ENCODE measurements around the gene ZBTB14.

The ZBTB14 gene

DNA sequence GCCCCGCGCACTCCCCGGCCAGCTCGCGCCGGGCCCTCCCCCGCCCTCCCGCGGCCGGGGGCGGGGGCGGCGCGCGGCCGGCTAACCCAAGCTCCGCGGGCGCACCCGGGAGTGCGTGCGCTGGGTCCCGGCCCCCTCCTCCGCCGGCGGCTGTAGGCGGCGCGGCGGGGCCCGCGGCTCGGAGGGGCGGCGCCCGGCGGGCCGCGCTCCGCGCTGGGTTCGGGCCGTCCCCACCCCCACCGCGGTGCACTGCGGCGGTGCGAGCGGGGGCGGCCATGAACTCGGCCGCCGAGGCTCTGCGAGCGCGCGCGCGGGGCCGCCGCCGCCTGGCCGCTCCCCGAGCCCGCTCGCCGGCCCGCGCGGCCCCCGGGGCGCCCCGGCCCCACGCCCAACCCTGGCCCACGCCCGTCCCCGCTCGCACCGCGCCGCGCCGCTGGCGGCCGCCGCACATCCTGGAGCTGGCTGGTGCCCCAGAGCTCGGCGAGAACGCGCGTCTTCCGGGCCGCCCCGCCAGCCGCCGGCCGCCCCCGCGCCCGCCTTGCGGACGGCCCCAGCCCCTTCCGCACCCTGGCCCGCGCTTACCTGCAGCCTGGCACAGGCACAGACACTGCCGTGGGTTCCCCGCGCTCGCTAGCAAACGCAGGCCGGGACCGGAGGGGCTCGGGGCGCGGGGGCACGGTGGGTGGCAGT lies at the start of gene ZBTB14:
ZBTB14 (minus strand) TSS at position 496 of the 690 bp plus-strand sequence. CDS start 2,480 bp downstream, outside the sequence.
- in situ Hi-C loops (cut with HindIII; ENCODE audit: low sequenced_read_pairs), result no loop called here

DNA sequence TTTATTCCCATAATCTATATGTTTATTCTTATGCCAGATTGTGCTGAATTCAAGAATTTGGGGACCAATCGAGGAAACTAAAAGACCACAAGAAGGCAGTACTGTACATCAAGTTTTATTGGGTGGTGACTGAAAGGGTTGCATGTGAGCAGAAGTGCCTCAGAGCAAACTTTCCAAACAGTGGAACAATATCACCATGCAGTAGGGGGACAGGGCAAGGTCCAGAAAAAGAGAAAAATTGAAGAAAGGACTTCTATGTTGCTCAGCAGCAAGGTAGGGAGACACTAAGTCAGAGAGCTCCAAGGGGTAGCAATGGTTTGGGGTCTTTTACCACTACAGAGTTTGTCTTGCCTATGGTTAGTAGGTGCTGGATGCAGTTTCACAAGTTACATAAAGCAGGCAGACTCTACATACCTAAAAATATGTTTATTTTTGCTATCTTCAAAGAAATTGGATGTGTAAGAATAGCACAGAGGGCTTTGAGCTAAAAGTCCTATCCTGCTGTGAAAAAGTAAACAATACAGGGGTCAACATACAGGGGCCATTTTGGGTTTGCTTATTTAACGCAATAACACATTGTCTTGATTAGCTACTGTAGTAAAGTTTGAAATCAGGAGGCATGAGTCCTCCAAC lies 43.8 kb upstream of the ZBTB14 start:
- in situ Hi-C loops (cut with HindIII; ENCODE audit: low sequenced_read_pairs), result no loop called here

DNA sequence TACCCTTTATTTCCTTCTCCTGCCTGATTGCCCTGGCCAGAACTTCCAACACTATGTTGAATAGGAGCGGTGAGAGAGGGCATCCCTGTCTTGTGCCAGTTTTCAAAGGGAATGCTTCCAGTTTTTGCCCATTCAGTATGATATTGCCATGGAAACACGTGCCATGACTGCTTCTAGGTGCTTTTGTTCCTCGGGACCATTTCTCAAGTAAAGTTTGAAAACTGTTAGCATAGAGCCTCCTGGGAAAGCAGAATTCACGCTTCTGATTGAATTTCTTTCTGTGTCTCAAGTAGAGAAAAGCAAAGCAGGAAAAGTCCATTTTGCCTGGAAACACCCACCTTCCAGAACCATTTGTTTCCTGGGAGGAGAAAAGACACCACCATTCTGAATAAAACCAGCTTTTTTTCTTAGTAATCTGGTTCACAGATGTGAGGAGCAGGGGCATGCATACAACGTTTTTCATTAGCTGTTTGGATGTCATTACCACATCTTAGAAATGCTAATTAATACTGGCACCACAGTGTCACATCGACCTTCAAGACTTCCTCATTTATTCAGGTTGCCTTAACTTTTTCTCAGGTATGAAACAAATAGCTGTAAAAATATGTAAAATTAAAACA lies 39.0 kb upstream of the ZBTB14 start:
- in situ Hi-C loops (cut with HindIII; ENCODE audit: low sequenced_read_pairs), result no loop called here

DNA sequence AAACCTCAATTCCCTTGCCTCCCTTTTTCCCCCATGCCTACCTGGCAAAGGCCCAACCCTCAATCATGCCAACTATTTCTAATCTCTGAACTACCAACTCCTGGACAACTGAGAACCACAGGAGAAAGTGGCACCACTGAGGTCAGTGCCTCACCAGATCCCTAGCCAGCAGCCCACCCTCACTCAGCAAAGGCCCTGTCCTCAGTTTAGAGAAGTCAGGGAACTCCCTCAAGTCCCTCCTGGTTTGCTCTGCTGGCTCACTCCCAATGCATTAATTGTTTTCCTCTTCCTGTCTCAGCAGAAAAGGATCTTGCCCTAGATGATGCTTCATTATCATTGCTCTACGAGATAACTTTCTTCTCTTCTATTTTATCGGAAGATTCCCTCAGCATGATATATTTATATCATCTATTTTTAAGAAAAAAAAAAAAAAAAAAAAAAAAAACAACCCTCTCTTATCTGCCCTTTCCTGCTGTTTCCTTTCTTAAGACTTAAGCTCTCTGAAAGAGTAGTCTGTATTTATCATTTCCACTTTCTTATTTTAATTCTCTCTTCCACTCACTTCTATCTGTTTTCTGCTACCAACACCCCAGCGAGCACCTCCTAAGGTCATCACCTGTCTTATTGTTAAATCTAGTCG lies 22.7 kb upstream of the ZBTB14 start:
- in situ Hi-C loops (cut with HindIII; ENCODE audit: low sequenced_read_pairs), result no loop called here

DNA sequence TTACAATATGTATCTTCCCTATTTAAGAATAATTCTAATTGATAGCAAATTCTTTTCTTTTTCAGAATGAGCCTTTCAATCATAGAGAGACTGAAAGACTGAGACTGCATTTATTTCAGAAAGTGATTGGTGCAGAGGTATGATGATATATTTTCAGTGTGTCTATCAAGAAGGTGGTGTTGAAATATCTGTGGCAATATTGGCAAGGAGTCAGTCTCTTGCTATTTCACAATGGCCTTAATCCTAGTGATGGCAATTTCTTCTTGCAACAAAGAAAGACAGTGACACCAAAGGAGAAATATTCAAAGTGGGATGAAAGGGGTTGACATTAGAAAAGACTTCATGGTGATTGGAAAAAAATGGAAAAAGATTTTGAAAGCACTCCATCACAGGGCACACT lies 21.7 kb upstream of the ZBTB14 start:
- in situ Hi-C loops (cut with HindIII; ENCODE audit: low sequenced_read_pairs), result no loop called here

DNA sequence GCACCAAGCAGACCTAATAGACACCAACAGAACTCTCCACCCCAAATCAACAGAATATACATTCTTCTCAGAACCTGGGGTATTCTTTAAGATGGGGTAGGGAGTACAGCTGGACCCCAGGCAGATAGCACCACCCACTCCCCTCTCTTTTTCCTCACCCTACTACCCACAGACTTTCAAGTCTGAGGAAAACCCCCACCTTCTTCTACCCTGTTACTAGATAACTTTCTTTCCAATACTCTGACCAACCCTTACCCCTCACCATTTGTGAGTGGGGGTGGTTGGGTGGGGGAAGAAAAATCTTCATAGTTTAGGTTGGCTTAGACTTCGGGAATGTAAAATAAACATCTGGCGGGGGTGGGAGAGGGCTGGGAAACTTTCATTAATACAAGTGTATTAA lies 20.3 kb upstream of the ZBTB14 start:
- in situ Hi-C loops (cut with HindIII; ENCODE audit: low sequenced_read_pairs), result no loop called here

DNA sequence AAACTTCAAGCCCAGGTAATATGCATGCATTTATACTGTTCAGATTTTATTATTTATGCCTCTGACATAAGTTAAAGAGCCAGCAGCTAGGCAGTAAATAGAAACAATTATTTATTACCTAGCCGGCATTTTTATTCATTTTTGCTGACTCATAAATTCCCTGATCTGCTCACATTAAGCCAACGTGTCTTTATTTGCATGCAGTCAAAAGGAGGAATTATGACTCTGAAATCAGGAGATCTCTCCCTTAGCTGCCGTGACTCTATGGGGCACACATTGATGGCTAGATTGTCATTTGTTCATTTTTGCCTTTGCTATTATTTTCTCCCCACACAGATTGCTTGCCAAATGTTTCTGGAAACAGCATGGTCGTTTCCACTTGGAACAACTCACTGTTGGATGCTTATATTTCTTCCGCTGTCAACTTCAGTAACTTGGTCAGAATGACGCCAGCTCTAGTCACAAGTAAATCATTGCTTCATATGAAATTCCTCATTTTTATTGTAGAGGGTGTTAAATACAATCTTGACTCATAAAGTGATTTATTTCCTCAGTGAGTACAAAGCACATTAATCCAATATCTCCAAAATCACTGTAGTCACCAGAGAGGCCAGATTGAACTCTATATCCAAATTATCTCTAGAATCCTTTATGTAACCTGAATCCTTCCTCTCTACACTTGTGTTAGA lies 15.9 kb upstream of the ZBTB14 start:
- in situ Hi-C loops (cut with HindIII; ENCODE audit: low sequenced_read_pairs), result no loop called here

GRCh38 chr18:5309888-5310470 lies 14.5 kb upstream of the ZBTB14 start:
- in situ Hi-C loops (cut with HindIII; ENCODE audit: low sequenced_read_pairs), result no loop called here

GRCh38 chr18:5305835-5306234 lies 10.3 kb upstream of the ZBTB14 start:
- in situ Hi-C loops (cut with HindIII; ENCODE audit: low sequenced_read_pairs), result no loop called here

DNA sequence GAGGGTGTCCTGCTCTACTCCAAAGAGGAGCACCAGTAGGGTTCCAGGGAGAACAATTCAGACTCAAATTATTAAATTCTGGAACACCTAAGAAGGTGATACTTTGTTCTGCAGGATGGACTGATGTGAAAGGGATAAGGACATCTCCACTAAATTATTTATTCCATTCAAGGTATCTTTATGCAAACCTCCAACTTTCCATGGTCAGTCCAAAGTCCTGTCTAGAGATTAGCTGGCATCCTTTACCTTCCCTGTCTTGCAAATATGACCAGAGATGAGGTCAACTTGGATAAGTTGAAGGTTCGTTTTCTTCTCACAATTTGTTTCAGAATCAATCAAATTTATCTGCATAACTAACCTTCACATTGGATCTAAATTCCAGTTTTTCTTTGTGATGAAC lies 8.7 kb upstream of the ZBTB14 start:
- in situ Hi-C loops (cut with HindIII; ENCODE audit: low sequenced_read_pairs), result no loop called here

DNA sequence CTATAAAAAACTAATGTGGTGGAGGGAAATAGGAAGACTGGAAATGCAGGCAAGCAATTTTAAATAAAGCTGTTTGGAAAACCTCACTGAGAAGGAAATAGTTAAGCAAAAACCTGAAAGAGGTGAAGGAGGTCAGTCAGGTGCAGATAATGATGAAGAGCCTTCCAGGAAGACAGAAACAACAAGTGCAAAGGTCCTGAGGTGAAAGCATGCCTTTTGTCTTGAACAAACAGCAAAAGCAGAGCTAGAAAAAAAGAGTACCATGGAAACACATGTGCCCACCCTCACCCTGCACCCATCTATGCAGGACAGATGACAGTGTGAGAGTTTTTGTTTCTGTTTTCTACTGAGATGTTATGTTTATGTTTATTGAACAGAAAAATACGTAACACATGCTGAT lies 8.1 kb upstream of the ZBTB14 start:
- in situ Hi-C loops (cut with HindIII; ENCODE audit: low sequenced_read_pairs), result no loop called here

- in situ Hi-C loops (cut with HindIII; ENCODE audit: low sequenced_read_pairs), result no loop called here
Observed at GRCh38 chr18:5302606-5303005, 7.1 kb upstream of the ZBTB14 start.

- in situ Hi-C loops (cut with HindIII; ENCODE audit: low sequenced_read_pairs), result no loop called here
Observed at GRCh38 chr18:5300476-5301010, 5.0 kb upstream of the ZBTB14 start.

- in situ Hi-C loops (cut with HindIII; ENCODE audit: low sequenced_read_pairs), result no loop called here
Observed at GRCh38 chr18:5298156-5298852, 2.8 kb upstream of the ZBTB14 start.

DNA sequence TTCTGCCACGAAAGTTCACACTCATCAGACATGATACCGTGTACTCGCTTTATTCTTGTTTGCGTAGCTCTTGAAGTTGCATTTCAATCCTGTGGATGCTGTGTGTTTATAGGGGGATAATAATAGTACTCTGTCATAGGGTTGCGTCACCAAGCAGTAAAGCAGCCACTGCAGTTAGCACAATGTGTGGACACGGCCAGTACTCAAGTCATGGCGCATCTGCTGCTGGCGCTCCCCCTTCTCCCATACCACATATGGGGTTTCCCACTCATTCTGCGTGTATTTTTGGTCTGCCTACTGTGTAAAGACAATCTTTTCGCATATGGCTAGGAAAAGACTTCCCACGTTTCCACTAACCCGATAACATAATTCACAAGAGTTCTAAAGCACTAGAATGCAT lies 2.1 kb upstream of the ZBTB14 start:
- in situ Hi-C loops (cut with HindIII; ENCODE audit: low sequenced_read_pairs), result no loop called here

GRCh38 chr18:5296706-5297320 lies 1.3 kb upstream of the ZBTB14 start:
- in situ Hi-C loops (cut with HindIII; ENCODE audit: low sequenced_read_pairs), result no loop called here

- in situ Hi-C loops (cut with HindIII; ENCODE audit: low sequenced_read_pairs), result no loop called here
Observed at GRCh38 chr18:5295981-5296705, 617 bp upstream of the ZBTB14 start.

DNA sequence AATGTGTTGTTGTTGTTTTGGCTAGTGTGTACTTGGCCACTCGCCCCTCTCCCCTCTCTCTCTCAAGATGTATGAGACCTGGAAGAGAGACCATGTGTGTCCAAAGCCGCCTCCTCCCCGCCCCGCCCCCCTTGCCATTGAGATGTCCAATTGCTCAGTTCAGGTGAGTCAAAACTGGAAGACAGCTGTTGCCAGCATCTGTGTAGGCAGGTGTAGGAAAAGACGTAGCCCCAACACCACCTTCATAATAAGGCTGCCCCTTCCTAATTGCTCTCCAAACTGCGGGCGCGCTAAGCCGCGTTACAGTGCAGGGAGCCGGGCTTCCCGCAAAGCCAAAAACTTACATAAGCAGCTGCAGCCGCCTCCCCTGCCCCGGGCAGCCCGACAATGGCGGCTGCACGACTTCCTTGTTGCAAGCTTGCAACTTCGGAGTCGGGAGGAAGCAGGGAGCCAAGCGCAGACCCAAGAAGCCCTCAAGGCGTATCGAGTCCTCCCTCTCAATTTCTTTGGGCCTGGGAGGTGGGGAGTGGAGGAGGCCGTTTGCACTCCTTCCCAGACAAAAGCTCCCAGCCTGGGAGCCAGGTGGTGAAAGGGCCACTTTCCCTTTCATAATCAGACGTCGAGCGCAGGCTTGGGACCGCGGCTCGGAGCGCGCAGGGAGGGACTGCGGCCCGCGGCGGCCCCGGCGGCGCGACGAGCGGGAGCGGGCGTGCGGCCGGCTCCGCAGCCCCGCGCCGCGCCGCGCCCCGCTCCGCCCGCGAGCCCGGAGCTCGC lies 882 bp downstream of the ZBTB14 start:
- in situ Hi-C loops (cut with HindIII; ENCODE audit: low sequenced_read_pairs), result loop anchor here (5.0 kb wide), 1 partner anchor 57 kb away; no protein-coding TSS in a partner anchor

Data from endothelial cell of hepatic sinusoid (primary cell).